NCI-H748 (cell line): ENCODE data around the gene MSI2.
A peak's percentile ranks its signal among the peaks of the same experiment; 100 is the strongest.

Experiments
- DNase-seq: peaks from one replicate; lab custom pipeline; 2025; ENCODE audit not compliant: unreplicated experiment; lab: John Stamatoyannopoulos, UW

The MSI2 gene

DNA sequence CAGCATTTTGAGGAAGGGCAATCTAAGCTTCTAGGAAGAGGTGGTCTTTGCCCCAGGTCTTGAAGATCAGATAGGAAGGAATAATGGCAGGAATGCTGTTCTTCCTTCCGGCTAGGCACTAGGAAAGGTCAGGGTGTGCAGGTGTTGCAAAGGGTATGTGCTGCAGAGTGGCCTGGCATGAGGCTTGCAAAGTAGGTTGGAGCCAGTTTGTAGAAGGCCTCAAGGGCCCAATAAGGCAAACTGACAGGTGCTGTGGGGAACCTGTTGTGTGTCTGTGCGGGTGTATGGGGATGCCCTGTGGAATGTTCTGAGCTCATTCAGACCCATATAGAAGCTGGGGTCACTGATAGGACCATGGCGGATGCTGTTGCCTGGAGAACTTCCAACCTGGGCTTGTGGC is 12.7 kb downstream of the MSI2 start:
- DNase-seq, result no peak

DNA sequence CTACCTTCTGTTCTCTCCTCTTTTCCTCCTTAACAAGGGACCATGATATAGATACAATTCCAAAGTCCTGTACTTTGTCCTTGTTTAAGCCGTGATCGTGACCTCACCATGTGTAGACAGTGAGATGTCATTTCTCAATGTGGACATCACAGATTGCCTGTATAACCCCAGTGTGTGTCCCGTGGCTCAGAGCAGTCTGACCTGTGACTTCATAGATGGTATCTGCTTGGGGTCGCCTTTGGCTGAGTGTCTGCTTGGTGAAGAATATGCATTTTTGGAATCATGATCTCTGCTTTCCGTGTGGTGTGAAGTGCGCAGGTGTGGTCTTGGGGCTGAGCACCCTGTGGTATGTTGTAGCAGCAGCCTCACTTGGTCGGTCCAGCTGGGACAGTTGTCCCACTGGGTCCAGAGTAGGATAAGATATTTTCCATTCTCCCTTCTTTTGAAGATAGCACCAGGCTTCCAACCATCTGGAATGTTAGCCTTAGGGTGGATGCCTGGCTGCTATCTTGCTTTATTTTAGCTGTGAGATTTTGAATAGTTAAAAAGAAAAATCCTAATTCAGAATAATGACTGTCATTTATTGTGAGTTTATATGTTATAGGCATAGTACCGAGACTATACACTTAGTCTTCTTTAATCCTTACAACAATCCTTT is 13.4 kb downstream of the MSI2 start:
- DNase-seq, result no peak

DNA sequence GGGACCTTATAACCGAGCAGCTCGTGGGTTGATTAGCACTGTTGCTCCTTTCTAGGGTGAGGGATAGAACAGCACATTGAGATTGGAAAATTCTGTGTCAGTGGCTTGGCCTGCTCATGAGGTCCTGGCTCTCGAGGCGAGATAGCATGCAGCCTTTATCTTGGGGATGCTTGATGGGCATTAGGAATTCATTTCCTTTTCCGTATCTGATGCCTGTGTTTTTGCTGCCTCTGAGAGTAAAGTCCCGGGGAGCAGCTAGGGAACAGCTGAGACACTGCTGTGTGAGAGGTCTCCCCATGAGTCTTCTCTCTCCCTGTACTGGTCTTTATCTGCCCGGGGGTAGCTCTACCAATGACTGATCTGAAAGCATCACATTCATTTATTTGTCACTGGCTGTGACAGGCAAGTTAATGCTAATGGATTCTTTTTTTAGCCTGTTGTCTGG is 14.5 kb downstream of the MSI2 start:
- no peak for DNase-seq

DNA sequence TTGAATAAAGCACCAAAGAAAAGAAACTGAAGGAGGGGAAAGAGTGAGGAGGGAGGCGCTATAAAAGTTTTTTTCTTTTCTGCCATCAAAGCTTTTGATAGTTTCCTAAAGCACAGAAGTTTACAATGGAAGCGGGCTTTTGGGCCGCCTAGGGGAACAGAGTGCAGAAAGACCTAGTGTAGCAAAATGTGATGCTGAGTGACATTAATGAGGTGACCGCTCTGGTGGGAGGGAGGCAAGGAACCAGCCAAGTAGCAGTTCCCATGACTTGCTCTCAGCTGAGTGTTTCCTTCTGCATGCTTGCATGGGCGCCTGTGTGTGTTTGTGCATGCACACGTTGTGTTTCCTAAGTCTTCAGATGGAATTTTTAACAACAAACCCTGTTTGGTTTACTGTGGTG is 15.5 kb downstream of the MSI2 start:
- no peak for DNase-seq

DNA sequence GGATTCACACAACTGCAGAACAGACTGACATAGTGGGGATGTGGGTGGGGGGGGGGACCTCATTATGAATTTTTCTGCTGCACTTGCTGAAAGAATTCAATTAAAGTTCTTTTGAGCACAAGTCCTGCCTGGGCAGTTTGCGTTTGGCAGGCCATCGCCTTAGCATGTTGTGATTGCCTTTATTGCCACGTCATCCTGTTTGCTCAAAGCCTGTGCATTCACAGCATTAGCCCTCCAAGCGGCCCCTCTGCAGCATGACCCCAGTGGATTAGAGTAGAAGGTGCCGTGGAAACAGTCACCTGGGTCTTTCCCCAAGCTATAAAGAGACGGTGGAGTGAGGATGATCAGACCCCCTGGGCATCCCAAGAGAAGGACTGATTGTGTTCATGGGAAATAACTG is 17.2 kb downstream of the MSI2 start:
- DNase-seq, result no peak

DNA sequence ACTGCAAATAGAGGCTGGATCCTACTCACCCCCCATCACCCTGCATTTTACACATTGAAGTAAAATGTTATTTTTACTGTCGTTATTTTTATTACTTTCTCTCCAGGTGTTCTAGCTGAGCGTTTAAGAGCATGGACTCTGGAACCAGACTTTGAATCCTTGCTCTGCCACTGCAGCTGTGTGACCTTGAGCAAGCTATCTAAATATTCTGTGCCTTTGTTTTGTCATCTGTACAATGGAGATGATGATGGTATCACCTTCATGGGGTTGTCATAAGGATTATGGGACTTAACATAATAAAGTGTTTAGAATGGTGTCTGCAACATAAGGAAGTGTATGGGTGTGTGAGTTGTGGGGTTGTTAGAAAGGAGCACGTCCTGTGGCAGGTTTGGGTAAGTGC is 17.8 kb downstream of the MSI2 start:
- DNase-seq, result no peak

DNA sequence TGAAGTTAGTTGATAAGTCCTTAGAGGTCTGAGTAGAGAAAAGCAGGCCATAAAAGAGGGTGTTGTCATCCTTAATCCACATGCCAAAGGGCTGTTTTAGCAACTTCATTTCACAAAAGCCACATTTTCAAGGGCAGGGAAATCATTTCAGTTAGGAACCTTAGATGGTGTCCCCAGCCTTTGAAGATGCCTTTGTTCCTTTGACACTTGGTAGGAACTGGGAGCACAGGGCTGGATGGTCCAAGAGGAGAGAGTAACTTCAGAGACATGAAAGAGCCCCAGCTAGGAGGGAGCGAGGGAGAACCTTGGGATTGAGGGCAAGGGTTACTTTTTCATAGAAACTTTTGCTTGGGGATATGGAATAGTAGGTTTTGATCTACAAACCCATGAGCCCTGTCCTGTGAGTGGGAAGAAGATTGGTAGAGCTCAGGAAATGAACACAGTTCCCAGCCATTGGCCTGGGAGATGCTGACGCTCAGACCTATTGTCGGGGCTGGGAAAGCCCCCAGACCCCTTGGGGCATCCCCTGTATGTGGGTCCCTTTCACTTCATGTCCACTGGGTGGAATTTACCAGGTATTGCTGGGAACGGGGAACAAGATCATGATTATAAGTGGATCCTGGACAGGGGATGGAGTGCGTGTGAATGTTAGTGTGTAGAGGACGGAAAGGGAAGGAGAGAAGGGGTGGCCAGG is 18.9 kb downstream of the MSI2 start:
- no peak for DNase-seq

DNA sequence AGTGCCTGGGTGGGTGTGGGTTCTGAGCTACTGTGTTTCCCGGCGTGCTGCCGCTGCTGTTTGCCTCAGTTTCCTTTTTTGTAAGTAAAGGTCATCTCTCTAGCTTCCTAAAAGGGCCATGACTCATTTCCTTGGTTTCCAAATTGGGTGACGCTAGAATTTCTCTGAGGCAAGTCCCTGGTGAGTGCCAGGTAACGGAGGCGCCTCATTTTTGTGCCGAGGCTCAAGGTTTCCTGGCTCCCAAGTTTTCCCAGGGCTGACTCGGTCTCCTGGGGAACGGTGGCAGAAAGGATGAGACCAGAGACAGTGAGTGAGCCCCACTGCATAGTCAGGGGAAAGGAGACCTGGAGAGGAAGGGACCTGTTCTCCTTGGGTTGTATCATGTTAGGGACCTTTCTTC is 20.3 kb downstream of the MSI2 start:
- no peak for DNase-seq

DNA sequence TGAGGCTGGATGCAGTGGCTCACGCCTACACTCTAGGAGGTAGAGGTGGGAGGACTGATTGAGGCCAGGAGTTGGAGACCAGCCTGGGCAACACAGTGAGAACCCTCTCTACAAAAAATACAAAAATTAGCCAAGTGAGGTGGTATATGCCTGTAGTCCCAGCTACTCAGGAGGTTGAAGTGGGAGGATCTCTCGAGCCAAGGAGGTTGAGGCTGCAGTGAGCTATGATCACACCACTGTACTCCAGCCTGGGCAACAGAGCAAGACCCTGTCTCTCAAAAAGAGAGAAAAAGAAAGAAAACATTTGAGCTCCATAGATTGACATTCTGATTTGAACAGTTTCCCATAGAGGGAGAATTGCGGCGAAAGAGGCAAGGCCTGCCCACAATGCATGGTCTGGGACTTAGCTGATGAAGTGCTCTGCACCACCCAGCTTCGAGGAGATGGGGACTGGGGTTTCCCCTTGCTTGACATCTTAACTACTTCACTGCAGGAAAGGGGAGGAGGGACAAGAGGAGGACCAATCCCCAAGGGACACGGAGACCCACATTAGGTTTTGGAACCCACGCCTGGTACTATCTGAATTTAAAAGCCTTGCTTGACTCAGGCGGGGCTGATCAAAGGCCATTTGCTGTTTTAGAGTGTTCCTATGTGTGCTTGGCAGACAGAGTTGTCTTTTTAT is 21.7 kb downstream of the MSI2 start:
- no peak for DNase-seq

DNA sequence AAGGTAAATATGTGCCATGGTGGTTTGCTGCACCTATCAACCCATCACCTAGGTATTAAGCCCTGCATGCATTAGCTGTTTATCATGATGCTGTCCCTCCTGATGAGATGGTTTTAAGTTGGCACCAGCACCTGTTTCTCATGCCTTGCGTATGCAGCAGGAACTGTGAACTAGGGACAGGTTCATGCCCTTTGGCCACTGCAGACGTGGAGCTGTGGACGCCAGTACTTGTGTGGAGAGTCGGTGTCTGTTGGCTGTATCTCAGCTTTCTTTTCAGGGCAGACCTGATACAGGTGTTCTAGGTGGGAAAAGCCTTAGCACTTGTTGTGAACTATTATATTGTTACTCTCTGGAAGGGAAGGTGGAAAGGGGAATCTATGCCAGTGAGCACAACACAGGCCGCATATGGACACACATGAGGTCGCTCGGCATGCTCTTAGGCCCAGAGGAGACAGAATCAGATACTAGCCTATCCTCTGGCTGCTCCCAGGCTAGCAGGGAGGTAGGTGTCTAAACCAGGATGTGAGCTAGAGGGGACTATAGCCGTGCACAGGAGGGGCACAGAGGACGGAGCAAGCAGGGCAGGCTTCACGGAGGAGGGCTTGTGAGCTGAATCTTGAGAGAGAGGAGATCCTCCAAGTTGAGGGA is 22.5 kb downstream of the MSI2 start:
- DNase-seq, result no peak

DNA sequence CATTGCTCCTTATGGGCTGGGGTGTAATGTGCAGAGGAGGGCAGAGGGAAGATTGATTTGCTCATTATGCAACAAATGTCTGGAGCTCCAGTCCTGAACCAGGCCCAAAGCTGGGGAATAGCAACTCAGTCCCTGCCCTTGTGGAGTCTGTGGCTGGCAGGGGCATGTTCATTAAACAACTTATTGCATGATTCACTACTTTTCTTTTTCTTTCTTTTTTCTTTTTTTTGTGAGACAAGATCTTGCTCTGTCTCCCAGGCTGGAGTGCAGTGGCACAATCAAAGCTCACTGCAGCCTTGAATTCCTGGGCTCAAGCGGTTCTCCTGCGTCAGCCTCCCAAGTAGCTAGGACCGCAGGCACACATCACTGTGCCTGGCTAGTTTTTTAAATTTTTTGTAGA is 23.1 kb downstream of the MSI2 start:
- no peak for DNase-seq

DNA sequence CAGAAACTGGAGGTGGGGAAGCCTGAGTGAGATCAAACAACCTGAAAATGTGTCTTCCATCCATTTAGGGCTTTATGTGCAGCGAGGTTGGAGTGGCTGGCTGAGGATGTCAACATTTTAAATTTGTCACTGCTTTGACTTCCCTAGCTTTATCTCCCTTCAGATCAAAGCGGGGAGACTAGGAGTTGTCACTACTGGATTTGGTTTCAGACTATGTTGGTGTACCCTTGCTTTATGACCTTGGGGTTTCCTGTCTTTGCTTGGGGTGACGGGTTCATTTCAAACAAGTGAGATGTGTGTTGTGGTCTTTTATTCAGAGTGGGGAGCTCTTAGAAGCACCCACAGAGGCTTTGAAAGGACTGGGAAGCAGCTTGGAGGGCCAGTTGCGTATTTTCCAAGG is 25.6 kb downstream of the MSI2 start:
- no peak for DNase-seq

DNA sequence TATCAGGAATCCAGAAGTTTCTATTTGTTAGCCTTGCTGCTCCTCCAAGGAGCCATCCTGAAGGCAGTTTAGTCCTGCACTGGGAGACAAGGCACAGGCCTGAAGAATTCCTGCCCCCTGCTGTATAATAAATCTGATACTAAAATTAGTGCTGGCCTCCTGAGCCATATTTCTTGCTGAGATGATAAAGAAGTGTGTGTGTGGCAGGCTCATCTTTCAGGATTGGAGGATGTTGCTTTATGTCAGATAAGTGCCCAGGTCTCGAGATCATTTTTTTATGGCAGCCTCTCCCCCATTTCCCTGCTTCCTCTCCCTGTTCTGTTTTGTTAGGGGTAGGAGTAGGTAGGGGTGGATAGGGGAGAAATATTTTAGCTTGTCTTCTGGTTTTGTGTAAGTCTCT is 26.0 kb downstream of the MSI2 start:
- no peak for DNase-seq

DNA sequence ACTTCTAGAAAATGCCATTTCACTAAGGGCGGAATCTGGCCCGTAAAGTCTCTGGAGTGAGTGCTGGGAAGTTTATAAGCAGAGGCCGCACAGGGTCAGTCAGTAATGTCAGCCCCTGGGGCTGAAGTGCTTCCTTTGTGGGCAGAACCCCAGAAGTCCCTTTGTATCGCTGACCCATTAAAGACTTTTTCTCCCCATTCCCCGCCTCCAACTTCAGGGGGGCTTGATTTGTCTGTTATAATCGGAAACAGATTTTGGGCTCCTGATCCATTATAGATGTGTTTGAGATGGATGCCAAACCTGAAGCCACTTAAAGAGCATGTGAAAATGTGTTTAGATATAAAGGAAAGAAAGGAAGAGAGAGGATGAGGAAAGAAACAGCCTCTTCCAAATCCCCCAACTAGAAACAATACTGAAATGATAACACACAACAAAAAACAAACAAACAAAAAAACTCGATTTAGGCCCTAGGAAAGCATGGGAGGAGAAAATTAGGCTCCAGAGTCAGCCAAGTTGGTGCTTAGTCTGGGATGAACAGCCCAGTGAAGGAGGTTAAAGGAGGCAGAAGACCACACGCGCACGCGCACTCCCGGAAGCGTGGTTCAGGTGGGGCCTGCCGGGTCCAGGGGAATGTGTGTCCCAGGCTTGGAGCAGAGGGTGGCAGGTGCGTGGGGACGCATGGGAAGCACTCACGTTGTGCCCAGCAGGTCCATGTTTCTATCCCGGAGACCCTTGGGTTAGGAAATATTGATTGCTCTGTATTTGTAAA is 27.1 kb downstream of the MSI2 start:
- DNase-seq, result no peak

DNA sequence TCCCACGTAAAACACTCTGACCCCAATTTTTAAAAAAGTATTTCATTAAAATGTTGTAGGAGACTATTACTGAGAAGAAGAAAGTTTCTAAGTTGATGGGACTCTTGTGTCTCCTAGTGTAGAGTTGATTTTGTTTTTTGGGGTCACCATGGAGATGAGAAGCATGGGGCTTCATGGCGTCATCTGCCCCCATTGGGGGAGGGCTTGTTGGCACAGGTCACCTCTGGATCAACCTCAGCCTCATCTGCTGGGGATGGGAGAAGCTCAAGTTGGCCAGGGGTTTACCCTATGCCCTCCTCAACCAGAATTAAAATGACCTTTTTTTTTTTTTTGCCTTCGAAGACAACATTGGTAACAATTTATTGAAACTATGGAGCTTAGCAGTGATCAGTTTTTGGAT is 28.3 kb downstream of the MSI2 start:
- no peak for DNase-seq

DNA sequence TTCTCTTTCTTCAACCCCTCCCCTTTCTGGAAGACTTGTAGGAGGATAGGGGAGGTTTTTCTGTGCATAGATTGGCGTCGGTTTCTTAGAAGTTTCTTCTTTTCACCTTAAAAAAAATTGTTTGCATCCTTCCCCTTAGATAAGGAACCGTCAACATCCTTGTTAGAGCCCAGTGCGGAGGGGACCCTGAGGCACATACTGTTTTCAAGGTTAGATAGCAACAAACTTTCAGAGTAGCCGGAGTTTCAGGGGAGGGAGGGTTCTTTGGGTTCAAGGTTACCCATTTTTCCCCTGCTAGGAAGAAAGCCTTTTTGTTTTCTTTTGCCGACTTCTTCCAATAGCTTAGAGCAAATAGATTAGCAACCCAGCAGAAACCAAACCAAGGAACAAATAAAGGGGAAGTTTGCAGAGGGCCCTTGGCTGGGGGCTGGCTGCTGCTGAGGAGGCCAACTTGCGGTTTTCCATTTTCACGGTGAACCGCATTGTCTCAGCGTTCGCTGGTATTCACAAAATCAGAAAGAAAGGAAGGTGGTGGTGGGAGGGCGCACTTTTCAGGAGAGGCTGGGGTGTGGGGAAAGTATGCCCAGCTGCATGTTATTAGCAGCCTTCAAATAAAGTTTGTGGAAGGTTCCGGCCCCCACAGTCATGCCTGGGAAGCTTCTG is 28.8 kb downstream of the MSI2 start:
- no peak for DNase-seq

DNA sequence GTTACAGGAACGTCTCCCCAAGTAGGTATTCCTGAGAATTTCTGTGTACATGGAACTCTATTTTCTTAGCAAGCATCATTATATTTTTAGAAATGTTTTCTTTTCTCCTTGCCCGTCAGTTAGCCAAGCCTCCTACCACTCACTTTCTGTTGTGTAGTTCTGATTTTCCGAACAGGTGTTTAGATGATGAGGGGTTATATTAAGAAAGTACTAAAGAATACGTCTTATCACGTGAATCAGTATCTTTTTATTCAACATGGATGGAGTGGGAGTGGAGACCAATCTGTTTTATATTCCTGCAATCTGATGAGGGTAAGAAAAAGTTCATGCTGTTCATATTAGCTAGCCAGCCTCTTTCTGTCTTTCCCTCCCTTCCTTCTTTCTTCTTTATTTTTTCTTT is 29.4 kb downstream of the MSI2 start:
- DNase-seq, result no peak

DNA sequence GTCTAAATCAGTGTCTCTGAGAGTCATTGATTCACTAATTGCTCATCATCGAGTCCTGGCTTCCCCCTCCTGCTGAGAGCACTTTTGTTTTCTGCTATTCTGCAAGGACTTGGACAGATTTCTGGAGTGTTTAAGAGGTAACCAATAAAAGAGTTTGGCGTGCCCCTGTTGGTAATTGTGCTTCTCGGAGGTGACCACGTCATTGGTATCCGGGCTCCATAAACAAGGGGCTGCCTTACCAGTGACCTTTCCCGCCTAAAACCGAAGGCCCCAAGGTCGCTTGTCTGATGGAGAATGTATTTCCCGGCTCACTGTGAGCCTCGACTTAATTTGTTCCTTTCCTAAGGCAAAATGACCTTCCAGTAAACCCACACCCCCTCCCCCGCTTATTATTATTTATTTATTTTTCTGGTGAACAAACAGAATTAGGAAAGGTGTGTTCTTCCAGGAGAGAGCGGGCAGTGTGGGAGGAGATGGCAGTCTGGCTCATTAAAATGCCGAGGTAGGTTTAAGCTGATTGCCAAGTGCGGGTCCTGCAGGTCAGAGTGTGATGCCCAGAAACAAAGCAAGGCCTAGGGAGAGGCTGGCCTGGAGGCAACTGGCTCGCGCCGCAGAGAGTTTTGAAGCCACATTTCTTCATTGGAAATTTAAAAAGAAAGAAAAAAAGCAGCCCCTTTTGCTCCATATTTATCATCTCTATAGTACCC is 30.2 kb downstream of the MSI2 start:
- DNase-seq, result peak; percentile 93

DNA sequence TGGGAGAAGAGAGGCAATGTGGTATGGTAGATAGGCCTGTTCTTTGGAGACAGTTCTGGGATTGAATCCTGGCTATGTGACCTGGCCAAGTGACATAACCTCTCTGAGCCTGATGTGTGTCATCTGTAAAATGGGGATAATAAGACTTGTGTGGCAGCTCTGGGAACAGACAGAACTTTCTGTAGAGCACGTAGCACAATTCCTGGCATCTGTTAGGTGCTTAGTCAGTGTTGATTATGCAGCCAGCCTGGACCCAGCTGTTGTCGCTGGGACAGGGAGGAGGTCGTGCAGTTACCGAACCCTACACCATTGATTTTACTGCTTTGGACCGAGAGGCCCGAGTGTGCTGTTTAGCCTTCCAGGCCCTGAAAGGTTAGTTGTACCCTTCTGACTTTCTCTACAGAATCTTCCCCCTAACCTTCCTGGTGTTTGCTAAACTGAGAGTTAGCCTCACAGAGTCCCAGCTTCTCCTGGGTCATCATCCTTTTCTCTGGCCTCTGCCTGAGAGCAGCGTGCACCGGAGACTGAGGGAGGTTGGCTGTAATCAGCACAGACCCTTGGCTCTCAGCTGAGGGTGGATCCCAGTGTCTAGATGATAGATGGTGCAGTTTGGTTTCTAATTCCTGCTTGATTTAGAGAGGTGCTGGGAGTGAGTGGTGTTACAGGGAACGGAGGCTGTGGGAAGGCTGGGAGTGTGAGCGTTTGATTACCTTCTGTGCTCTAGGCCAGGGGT is 31.9 kb downstream of the MSI2 start:
- no peak for DNase-seq
